Natural killer cell (primary cell): Measurements from ENCODE around the gene ZNF273. TPM values are rescaled to one million over a fixed set of nuclear protein-coding genes. Genes with fewer than 3 reads are reported as not detected.

Experiments
- ATAC-seq, 3 donors: fragments of 150-1000 bp in 2 of 3; fragments of 200-7000 bp in 1 of 3; cut with Tn5 transposase; 1 replicate in 1 of 3; 2 replicates in 2 of 3; pipeline ENCODE4 v1.10.0; 2021; ENCODE audit warnings: mild to moderate bottlenecking in 2 of 3, moderate library complexity in 2 of 3
- DNase-seq, 2 donors: peaks; one replicate each; pipeline versions ENCODE4 v3.0.0 to v3.0.0-alpha.2; 2013 to 2021; ENCODE audit warnings: mixed read lengths in 1 of 2
- H3K27ac ChIP-seq: one replicate; pipeline ENCODE4 v1.5.1; 2013; ENCODE audit warnings: mild to moderate bottlenecking, low read length
- H3K27me3 ChIP-seq: one replicate; pipeline ENCODE4 v1.6.1; 2013; ENCODE audit warnings: low read length; ENCODE audit not compliant: control insufficient read depth, insufficient read depth
- H3K36me3 ChIP-seq: one replicate; pipeline ENCODE4 v1.6.1; 2013; ENCODE audit warnings: low read length; ENCODE audit not compliant: control insufficient read depth, insufficient read depth
- H3K4me1 ChIP-seq: one replicate; pipeline ENCODE4 v1.6.1; 2013; ENCODE audit warnings: low read length; ENCODE audit not compliant: control insufficient read depth, insufficient read depth
- H3K4me3 ChIP-seq: one replicate; pipeline ENCODE4 v1.5.1; 2013; ENCODE audit warnings: low read length
- H3K9me3 ChIP-seq: one replicate; pipeline ENCODE4 v1.6.1; 2013; ENCODE audit warnings: low read length; ENCODE audit not compliant: control insufficient read depth, insufficient read depth
- H3K27ac Mint-ChIP-seq, 2 donors: one replicate each; pipeline ENCODE4 v1.8.0; 2022; ENCODE audit warnings: mild to moderate bottlenecking in 2 of 2, mixed read lengths in 2 of 2, moderate library complexity in 1 of 2
- H3K27me3 Mint-ChIP-seq, 2 donors: one replicate each; pipeline ENCODE4 v1.8.0; 2022; ENCODE audit warnings: low read depth in 2 of 2, mixed read lengths in 2 of 2
- H3K36me3 Mint-ChIP-seq: one replicate; pipeline ENCODE4 v1.8.0; 2022; ENCODE audit warnings: mixed read lengths
- H3K4me1 Mint-ChIP-seq, 2 donors: one replicate each; pipeline ENCODE4 v1.8.0; 2022; ENCODE audit warnings: mixed read lengths in 2 of 2
- H3K4me3 Mint-ChIP-seq: one replicate; pipeline ENCODE4 v1.8.0; 2022; ENCODE audit warnings: mild to moderate bottlenecking, moderate library complexity, mixed read lengths
- H3K9me3 Mint-ChIP-seq, 2 donors: one replicate each; pipeline ENCODE4 v1.8.0; 2022; ENCODE audit warnings: mixed read lengths in 2 of 2
- CTCF ChIP-seq: fragments of 200-600 bp; IDR thresholded peaks from one replicate; pipeline ENCODE4 v1.8.0; 2022; ENCODE audit warnings: antibody characterized with exemption
- WGBS: methylation state at CpG from one replicate; pipeline ENCODE4 v1.1.7; 2013; ENCODE audit warnings: missing lambda C conversion rate; ENCODE audit not compliant: insufficient coverage; 5-methylcytosine and 5-hydroxymethylcytosine counted together
- intact Hi-C: fragments of 100-400 bp; cut with micrococcal nuclease; formaldehyde crosslinking; loops from one replicate; pipeline ENCODE4 v1.14.2; 2022
- total RNA-seq, 4 donors: library from RNA; stranded (reverse); fragments of 120-200 nt in 1 of 4; gene quantifications; one replicate each; pipeline versions ENCODE4 v1.2.3 to v1.2.4, GENCODE V29; 2013 to 2022

Gene ZNF273
- total RNA-seq, 3 donors from 2014 or later (not counting 1 experiment from before 2014, with no cell fraction given) = 2.9 to 4.2 (median 4.0) TPM

DNA sequence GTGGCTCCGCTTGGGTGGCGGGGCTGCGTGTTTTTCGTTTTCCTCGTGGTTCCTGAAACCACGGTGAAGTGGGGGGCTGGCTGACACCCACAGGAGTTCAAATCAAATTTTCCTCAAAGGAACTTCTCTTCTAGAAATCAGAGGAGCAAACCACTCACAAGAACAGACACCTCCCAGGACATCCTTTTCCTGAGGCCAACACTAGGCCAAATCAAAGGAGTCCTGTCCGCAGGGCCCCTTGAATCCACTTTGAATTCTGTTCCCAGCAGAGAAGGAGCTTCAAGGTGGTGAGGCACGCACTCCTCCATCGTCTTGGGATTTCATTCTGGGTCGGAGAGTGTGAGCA lies 29.9 kb upstream of the ZNF273 start:
- H3K27ac Mint-ChIP-seq = no peak overlapping the region
- Histone ChIP-seq H3K36me3 (no peaks in the 10 kb centered on the region), H3K27ac (no peak overlapping the region), H3K4me3 (no peak overlapping the region), H3K27me3 (peaks cover 3% of the 10 kb centered on the region), H3K9me3 (peaks cover 4% of the 10 kb centered on the region), H3K4me1 (peaks cover 9% of the 10 kb centered on the region)
- H3K36me3 Mint-ChIP-seq = no peaks in the 10 kb centered on the region
- WGBS = 92% methylated on average over 10 of the region's 10 CpGs
- intact Hi-C loops = no loop called here
- H3K27me3 Mint-ChIP-seq = peaks cover 12 to 13% of the 10 kb centered on the region in 2 donors
- no peak for TF ChIP-seq CTCF
- H3K4me1 Mint-ChIP-seq = peaks cover 0 to 13% of the 10 kb centered on the region in 2 donors
- H3K4me3 Mint-ChIP-seq = no peak overlapping the region
- DNase-seq (no peak), ATAC-seq (no peak)
- peaks cover 0 to 3% of the 10 kb centered on the region in 2 donors for H3K9me3 Mint-ChIP-seq

DNA sequence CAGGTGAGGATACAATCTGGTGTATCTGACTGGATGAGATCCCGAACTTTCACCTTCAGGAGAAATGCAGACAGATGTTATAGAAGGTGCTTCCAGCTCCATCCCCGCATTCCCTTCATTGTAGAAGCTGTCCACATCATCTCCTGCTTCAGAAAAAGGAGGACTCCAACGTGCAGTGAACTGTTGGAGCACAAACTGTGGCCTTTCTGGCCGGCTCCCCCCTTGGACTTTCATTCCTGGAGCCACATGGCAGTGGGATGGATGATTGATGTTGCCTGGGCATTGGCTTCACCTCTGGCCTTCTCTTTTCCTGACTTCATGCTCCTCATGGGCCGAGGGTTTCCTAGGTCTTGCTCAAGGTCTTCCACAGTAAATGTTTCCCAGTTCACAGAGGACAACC lies 29.6 kb upstream of the ZNF273 start:
- H3K4me3 ChIP-seq = no peak overlapping the region
- H3K36me3 ChIP-seq = no peaks in the 10 kb centered on the region
- peaks cover 4% of the 10 kb centered on the region for H3K9me3 ChIP-seq
- H3K27ac ChIP-seq = no peak overlapping the region
- Mint-ChIP-seq H3K36me3 (no peaks in the 10 kb centered on the region), H3K9me3 (peaks cover 0 to 3% of the 10 kb centered on the region in 2 donors), H3K4me3 (no peak overlapping the region), H3K27ac (no peak overlapping the region), H3K27me3 (peaks cover 12 to 13% of the 10 kb centered on the region in 2 donors), H3K4me1 (peaks cover 0 to 13% of the 10 kb centered on the region in 2 donors)
- WGBS = 74% methylated on average over 5 of the region's 5 CpGs
- DNase-seq = no peak
- peaks cover 3% of the 10 kb centered on the region for H3K27me3 ChIP-seq
- TF ChIP-seq CTCF = no peak
- peaks cover 9% of the 10 kb centered on the region for H3K4me1 ChIP-seq
- intact Hi-C loops = no loop called here
- no peak for ATAC-seq

- peaks cover 12 to 13% of the 10 kb centered on the region in 2 donors for H3K27me3 Mint-ChIP-seq
Measured at GRCh38 chr7:64874114-64874513, 29.0 kb upstream of the ZNF273 start.

More at GRCh38 chr7:64874114-64874513, 29.0 kb upstream of the ZNF273 start:
- Histone ChIP-seq H3K4me1 (peaks cover 9% of the 10 kb centered on the region), H3K36me3 (no peaks in the 10 kb centered on the region), H3K27ac (no peak overlapping the region), H3K27me3 (peaks cover 3% of the 10 kb centered on the region), H3K4me3 (no peak overlapping the region), H3K9me3 (peaks cover 4% of the 10 kb centered on the region)
- Mint-ChIP-seq H3K36me3 (no peaks in the 10 kb centered on the region), H3K4me1 (peaks cover 0 to 16% of the 10 kb centered on the region in 2 donors), H3K9me3 (peaks cover 2 to 3% of the 10 kb centered on the region in 2 donors), H3K4me3 (no peak overlapping the region), H3K27ac (no peak overlapping the region)
- ATAC-seq (no peak), DNase-seq (no peak)
- 80% methylated on average over 10 of the region's 10 CpGs for WGBS
- no peak for TF ChIP-seq CTCF
- intact Hi-C loops = no loop called here
